Measurements from ENCODE around the gene PSMD5.

GRCh38 chr9:120845255-120845654, 2.5 kb upstream of the PSMD5 start:
- TF ChIP-seq CTCF (conservative IDR thresholded peaks at IDR 0.05), result no peak
- no peak for TF ChIP-seq ZFX (IDR thresholded peaks at IDR 0.05)

Data from C4-2B (cell line).